ENCODE data around the gene LRRTM1.

The LRRTM1 gene, protein sequence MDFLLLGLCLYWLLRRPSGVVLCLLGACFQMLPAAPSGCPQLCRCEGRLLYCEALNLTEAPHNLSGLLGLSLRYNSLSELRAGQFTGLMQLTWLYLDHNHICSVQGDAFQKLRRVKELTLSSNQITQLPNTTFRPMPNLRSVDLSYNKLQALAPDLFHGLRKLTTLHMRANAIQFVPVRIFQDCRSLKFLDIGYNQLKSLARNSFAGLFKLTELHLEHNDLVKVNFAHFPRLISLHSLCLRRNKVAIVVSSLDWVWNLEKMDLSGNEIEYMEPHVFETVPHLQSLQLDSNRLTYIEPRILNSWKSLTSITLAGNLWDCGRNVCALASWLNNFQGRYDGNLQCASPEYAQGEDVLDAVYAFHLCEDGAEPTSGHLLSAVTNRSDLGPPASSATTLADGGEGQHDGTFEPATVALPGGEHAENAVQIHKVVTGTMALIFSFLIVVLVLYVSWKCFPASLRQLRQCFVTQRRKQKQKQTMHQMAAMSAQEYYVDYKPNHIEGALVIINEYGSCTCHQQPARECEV

DNA sequence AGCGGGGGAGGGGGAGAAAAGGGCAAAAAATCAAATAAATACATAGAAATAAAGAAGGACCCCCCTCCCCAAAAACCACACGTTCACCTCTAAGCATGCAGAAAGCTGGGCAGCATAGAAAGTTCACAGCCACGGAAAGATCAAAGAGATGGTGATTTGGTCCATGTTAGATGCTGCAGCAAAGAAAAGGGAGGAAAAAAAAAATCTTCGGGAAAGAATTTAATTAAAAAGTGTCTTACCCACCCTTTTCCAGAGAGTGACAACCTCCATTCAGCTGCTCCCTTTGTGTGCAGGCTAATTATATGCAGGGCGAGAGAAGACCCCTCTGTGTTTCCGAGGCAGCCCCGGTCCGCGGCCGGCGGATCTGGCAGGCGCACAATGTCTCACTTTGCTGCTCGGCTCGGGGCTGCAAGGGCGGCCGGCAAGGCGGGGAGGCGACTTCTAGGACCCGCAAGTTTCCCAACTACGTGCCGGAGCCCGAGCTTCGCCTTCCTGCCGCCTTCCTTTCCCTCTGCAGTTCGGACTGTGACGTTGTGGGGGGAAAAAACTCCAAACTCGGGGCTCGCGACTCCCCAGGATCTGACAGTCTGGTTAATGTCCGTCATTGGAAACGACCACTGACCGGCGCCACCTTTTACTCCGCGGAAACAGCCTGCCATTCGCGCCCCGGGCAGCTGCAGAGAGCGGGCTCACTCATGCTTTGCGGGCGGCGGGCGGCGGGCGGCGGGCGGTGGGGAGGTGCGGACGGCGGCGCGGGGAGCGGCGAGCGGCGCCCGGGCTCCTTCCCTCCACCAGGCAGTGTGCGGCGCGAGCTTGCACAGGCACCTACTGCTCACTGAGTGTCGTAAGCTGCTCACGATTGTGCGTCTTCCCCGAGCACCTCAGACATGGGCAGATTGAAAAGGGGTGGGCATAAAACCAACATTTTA, at the start of gene LRRTM1:
LRRTM1 (minus strand) TSS at position 844 of the 929 bp plus-strand sequence. CDS start 933 bp downstream, outside the sequence.
- no peak for DNase-seq (ENCODE audit: low read depth)

DNA sequence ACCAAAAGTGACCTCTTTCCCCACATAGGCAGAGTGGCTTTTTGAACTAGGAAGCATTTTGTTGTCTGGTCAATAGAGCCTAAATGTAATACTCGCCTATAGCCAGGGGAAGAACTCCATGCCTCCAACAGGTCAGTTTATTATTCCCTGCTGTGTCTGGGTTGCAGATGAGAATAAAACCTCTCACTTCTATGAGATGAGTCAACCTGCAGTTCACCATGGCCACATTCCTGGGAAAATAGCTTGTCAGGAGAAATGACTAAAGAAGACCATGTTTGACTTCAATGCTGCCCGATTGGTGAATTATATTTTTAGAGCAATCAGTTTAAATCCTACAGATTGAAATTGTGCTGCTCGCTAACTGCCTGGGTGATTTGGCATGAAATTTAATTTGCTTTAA, 46.7 kb upstream of the LRRTM1 start:
- DNase-seq (ENCODE audit: low read depth) = no peak

GRCh38 chr2:80348953-80349352, 44.4 kb upstream of the LRRTM1 start:
- DNase-seq (ENCODE audit: low read depth) = no peak

- no peak for DNase-seq (ENCODE audit: low read depth)
Measured at GRCh38 chr2:80348078-80348477, 43.5 kb upstream of the LRRTM1 start.

- no peak for DNase-seq (ENCODE audit: low read depth)
Measured at GRCh38 chr2:80340022-80340421, 35.5 kb upstream of the LRRTM1 start.

- no peak for DNase-seq (ENCODE audit: low read depth)
Measured at GRCh38 chr2:80338794-80339193, 34.2 kb upstream of the LRRTM1 start.

DNA sequence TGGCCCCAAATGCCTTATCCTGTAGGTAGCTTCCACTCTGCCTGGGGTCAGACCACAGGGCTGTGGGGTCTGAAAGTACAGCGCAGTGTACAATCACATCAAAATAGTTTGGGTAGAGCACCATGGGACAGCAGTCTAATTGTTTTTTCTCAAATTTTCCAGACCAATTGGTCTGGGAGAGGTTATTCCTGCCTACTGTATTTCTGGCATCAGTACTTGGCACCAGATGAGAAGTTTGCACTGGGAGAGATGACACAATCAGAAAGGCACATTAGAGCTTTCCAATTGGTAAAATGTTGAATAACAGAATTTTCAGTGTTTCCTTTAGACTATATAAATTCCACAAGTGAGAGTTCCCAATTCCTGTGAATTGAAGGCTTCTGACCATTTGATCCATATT, 30.9 kb upstream of the LRRTM1 start:
- no peak for DNase-seq (ENCODE audit: low read depth)

DNA sequence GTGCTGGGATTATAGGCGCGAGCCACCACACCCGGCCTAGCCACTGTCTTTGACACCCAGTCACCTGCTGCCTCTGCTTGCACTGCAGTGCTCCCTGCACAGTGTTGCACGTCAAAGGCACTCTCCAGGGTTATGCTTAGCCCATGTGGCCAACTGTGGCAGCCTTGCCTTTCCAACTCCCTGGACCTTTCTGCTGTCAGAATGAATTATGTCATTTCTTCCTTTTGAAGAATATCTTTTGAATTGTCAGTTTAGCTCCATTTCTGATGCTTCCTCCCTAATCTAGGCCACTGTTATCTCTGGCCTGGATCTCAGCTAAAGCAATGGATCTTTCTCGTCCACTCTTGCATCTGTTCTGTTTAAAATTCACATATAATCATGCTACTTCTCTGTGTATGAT, 29.3 kb upstream of the LRRTM1 start:
- no peak for DNase-seq (ENCODE audit: low read depth)

DNA sequence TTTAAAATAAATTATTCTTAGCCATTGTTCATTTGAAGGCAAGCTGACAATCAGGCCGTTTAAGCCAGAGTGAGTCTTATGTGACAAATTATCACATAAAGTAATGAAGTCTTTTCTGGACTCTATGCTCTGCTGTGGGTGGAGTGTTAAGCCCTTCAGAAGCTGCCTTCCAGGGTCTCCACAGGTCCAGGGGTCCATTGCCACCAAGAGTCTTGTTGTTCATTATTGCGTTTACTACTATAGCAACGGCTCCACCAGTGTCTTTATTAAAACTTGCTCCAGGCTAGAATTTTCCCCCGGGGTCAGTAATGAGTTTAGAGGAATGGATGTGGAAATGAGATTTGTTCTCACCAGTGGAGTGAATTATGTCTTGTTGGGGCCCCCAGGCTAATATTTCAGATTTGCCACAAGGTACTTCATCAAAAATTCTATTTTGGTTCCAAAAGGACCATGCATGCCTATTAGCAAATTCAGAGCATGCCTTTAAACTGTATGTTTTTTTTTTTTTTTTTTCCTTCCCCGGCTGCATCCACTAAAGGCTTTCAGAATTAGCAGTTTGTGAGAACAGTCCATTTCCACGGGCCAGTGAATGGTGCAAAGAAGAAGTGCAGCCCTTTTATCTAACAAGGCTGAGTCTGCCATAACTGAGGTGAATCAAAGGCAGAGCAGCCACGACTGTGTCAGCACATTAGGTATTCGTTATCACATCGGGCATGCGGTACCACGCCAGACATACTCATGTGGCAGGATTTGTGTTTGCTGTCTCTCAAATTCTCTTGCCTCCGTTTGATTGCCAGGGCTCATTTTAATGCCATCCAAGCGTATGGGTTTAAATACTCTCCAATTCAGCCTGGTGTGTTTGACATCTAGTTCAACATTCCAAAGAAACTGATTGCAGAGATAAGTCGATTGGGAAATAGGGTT, 26.2 kb upstream of the LRRTM1 start:
- no peak for DNase-seq (ENCODE audit: low read depth)

DNA sequence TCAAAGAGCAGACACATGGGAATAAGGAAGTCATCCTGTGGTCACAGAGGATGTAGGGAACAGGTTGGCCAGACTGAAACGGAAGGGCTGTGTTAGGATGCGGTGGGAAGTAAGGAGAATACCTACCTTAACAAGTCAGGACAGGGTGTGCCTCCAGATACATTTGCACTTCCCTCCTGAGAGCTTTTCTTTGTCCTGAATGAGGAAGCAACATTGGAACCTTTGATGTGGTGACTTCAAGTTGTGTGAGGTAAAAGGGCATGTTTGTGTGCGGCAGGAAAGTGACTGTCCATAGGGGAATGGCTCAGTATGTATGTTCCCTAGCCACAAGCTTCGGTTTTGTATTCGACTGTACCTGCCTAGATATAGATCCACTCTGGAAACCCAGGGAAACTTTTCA, 24.9 kb upstream of the LRRTM1 start:
- no peak for DNase-seq (ENCODE audit: low read depth)

DNA sequence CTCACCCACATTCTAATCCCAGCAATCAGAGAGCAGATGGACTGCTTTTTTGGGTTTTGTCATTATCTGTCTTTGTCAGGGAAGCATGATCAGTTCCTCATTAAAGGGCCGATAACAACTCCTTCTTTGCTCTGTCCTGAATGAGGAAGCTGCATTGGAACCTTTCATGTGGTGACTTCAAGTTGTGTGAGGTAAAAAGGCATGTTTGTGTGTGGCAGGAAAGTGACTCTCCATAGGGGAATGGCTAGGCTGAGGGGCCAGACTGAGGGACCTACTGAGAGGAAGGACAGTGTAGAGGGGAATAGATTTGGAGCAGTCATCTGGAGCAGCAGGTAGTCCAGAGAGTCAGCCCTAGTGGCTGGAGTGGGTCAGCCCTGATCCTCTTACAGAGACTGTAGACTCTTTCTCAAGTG, 23.6 kb upstream of the LRRTM1 start:
- DNase-seq (ENCODE audit: low read depth) = no peak

DNA sequence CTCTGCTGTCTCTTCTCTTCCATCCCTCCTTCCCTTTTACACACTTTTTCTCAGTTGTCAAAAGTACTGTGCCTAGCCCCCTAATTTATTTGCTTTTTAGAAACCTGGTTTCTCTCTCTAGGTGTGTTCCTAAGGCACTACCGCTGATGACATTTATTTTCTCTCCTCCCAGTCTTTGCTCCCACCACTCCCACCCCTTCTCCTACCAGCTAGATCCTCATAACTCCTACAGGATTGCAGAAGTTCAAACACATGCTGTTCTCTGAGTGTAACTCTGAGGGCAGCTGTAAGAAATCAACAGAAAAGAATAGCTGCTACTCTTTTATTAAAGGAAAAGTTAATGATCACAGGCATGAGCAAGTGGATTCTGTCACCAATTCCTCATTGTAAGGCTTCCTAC, 22.3 kb upstream of the LRRTM1 start:
- DNase-seq (ENCODE audit: low read depth) = no peak

- DNase-seq (ENCODE audit: low read depth) = no peak
Measured at GRCh38 chr2:80326214-80326613, 21.7 kb upstream of the LRRTM1 start.

GRCh38 chr2:80324525-80324924, 20.0 kb upstream of the LRRTM1 start:
- DNase-seq (ENCODE audit: low read depth) = no peak

DNA sequence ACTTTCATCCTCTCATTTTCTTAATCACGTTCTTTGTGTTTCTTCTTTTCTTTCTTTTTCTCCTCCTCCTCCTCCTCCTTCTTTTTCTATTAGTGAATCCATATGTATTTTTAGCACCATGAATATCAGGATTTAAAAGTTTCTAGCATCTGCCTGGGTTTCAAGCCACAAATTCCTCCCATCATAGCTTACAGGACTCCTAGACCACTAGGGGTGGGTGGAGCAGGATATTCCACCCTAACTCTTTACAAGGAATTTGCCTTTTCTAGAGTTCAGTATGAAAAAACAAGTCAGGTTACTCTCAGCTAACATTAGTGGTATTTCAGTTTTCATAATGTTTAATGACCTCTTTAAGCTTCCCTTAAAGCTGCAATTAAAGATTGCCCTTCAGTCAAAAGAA, 19.1 kb upstream of the LRRTM1 start:
- DNase-seq (ENCODE audit: low read depth) = no peak

- DNase-seq (ENCODE audit: low read depth) = no peak
Measured at GRCh38 chr2:80322958-80323357, 18.4 kb upstream of the LRRTM1 start.

GRCh38 chr2:80322311-80322920, 17.9 kb upstream of the LRRTM1 start:
- DNase-seq (ENCODE audit: low read depth) = no peak

GRCh38 chr2:80312282-80312839, 7.8 kb upstream of the LRRTM1 start:
- no peak for DNase-seq (ENCODE audit: low read depth)

- no peak for DNase-seq (ENCODE audit: low read depth)
Measured at GRCh38 chr2:80311304-80311703, 6.8 kb upstream of the LRRTM1 start.

DNA sequence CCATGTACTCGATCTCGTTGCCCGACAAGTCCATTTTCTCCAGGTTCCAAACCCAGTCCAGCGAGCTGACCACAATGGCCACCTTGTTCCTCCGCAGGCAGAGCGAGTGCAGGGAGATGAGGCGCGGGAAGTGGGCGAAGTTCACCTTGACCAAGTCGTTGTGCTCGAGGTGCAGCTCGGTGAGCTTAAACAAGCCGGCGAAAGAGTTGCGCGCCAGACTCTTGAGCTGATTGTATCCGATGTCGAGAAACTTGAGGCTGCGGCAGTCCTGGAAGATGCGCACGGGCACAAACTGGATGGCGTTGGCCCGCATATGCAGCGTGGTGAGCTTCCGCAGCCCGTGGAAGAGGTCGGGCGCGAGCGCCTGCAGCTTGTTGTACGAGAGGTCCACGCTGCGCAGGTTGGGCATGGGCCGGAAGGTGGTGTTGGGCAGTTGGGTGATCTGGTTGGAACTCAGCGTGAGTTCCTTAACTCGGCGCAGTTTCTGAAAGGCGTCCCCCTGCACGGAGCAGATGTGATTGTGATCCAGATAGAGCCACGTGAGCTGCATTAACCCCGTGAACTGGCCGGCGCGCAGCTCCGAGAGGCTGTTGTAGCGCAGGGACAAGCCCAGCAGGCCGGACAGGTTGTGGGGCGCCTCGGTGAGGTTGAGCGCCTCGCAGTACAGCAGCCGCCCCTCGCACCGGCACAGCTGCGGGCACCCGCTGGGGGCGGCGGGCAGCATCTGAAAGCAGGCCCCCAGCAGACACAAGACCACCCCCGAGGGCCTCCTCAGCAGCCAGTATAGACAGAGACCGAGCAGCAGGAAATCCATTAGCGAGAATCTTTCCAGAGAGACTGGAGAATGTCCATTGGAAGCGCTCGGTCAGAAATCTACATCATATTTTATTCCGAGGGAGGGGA, 1.3 kb downstream of the LRRTM1 start:
- DNase-seq (ENCODE audit: low read depth) = no peak
